ENCODE results near the gene F8.

DNA sequence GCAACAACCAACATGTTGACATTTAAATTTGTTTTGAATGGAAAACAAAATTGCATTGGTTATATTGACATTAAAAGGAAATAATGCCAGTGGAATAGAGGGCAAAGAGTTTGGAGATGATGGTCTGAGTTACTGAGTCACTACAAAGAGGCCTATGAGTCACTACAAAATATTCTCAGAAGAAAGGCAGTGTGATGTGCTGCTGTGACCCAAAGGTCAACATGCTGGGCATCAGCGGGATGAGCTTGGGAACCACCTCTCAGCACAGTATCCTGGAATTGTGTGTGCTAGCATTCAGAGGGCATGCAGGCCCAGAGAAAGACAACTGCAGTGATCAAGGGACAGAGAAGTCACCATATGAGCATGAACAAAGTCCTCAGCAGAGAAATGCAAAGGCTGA lies 45.6 kb upstream of the F8 start:
- TF ChIP-seq, protein P1, sequence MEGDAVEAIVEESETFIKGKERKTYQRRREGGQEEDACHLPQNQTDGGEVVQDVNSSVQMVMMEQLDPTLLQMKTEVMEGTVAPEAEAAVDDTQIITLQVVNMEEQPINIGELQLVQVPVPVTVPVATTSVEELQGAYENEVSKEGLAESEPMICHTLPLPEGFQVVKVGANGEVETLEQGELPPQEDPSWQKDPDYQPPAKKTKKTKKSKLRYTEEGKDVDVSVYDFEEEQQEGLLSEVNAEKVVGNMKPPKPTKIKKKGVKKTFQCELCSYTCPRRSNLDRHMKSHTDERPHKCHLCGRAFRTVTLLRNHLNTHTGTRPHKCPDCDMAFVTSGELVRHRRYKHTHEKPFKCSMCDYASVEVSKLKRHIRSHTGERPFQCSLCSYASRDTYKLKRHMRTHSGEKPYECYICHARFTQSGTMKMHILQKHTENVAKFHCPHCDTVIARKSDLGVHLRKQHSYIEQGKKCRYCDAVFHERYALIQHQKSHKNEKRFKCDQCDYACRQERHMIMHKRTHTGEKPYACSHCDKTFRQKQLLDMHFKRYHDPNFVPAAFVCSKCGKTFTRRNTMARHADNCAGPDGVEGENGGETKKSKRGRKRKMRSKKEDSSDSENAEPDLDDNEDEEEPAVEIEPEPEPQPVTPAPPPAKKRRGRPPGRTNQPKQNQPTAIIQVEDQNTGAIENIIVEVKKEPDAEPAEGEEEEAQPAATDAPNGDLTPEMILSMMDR (IDR thresholded peaks at IDR 0.05) = no peak
- TF ChIP-seq POLR2AphosphoS5 (IDR thresholded peaks at IDR 0.05) = no peak
